PC-9 (cell line): ENCODE results near the gene CALN1. TPM values are rescaled to one million over a fixed set of nuclear protein-coding genes. Genes with fewer than 3 reads are reported as not detected.

Experiments used
- BruUV-seq: library from RNA; stranded (reverse); fragments of 400-500 nt; replicated peaks from 2 replicates; lab custom pipeline; 2021; lab: Mats Ljungman, UMichigan
- CTCF ChIA-PET: fragments of 300-600 bp; sonication (Branson Sonifier 250); formaldehyde crosslinking; loops from one replicate; lab custom pipeline; 2022; ENCODE audit warnings: antibody characterized with exemption; lab: Charles Lee
- POLR2A ChIA-PET: fragments of 300-600 bp; sonication (Branson Sonifier 250); formaldehyde crosslinking; loops from one replicate; lab custom pipeline; 2022; ENCODE audit warnings: antibody characterized with exemption; ENCODE audit not compliant: unreplicated experiment; lab: Charles Lee
- DNase-seq, 2 experiments: peaks; one replicate each; pipeline versions ENCODE4 v3.0.0 to v3.0.0-alpha.2; 2015 to 2022; ENCODE audit warnings: mixed read lengths in 1 of 2
- H2AFZ ChIP-seq: fragments of 200-600 bp; sonication (generic); 2 replicates; pipeline ENCODE4 v1.8.1; 2017; ENCODE audit warnings: antibody characterized with exemption
- H3F3A ChIP-seq: fragments of 200-600 bp; sonication (generic); 2 replicates; pipeline ENCODE4 v1.8.1; 2017; ENCODE audit warnings: antibody characterized with exemption, mild to moderate bottlenecking, low read depth; ENCODE audit not compliant: insufficient read depth
- H3K27ac ChIP-seq: fragments of 200-600 bp; sonication (generic); 2 replicates; pipeline ENCODE4 v1.6.1; 2016; ENCODE audit warnings: mixed run types
- H3K27me3 ChIP-seq: fragments of 200-600 bp; sonication (generic); 2 replicates; pipeline ENCODE4 v1.6.1; 2016; ENCODE audit warnings: low read depth, mixed run types; ENCODE audit not compliant: insufficient read depth
- H3K36me3 ChIP-seq: fragments of 200-600 bp; sonication (generic); 2 replicates; pipeline ENCODE4 v1.6.1; 2016; ENCODE audit warnings: low read depth, mixed run types
- H3K4me1 ChIP-seq: fragments of 200-600 bp; sonication (generic); replicated peaks from 2 replicates; pipeline ENCODE4 v1.6.1; 2016; ENCODE audit warnings: mixed run types; ENCODE audit not compliant: insufficient read depth
- H3K4me2 ChIP-seq: fragments of 200-600 bp; sonication (generic); 2 replicates; pipeline ENCODE4 v1.6.1; 2017; ENCODE audit warnings: mixed run types
- H3K4me3 ChIP-seq: fragments of 200-600 bp; sonication (generic); 2 replicates; pipeline ENCODE4 v1.6.1; 2016; ENCODE audit warnings: mixed run types
- H3K79me2 ChIP-seq: fragments of 200-600 bp; sonication (generic); 2 replicates; pipeline ENCODE4 v1.6.1; 2017; ENCODE audit warnings: low read depth, mixed run types
- H3K9me2 ChIP-seq: fragments of 200-600 bp; sonication (generic); 2 replicates; pipeline ENCODE4 v1.8.1; 2017; ENCODE audit warnings: mild to moderate bottlenecking; ENCODE audit not compliant: insufficient read depth
- H3K9me3 ChIP-seq: fragments of 200-600 bp; sonication (generic); 2 replicates; pipeline ENCODE4 v1.8.1; 2016; ENCODE audit warnings: low read depth; ENCODE audit not compliant: insufficient read depth
- H4K20me1 ChIP-seq: fragments of 200-600 bp; sonication (generic); 2 replicates; pipeline ENCODE4 v1.8.1; 2017; ENCODE audit not compliant: insufficient read depth
- CTCF ChIP-seq: fragments of 200-600 bp; sonication (generic); conservative IDR thresholded peaks from 2 replicates; pipeline ENCODE4 v1.6.1; 2017; ENCODE audit warnings: mixed run types, antibody characterized with exemption, mild to moderate bottlenecking, moderate library complexity
- EZH2 ChIP-seq: fragments of 200-600 bp; sonication (generic); IDR thresholded peaks from 2 replicates; pipeline ENCODE4 v1.8.0; 2017; ENCODE audit warnings: antibody characterized with exemption, low read depth
- intact Hi-C: fragments of 100-400 bp; cut with micrococcal nuclease; formaldehyde crosslinking; loops from one replicate; pipeline ENCODE4 v1.10.0; 2022; ENCODE audit not compliant: unreplicated experiment
- total RNA-seq: library from RNA; stranded (reverse); gene quantifications from 2 replicates; pipeline ENCODE4 v1.2.3, GENCODE V29; 2021

The CALN1 gene
- total RNA-seq, 1 experiment from 2014 or later: not detected

- no TSS peak for BruUV-seq
- Histone ChIP-seq H4K20me1 (no peaks in the 10 kb centered on the region; the same call in 1 of the 2 replicates), H3K4me2 (no peak overlapping the region), H2AFZ (no peak overlapping the region), H3K4me1 (no peaks in the 10 kb centered on the region), H3K4me3 (no peak overlapping the region), H3K9me2 (no peaks in the 10 kb centered on the region), H3K9me3 (no peaks in the 10 kb centered on the region; the same call in 1 of the 2 replicates), H3K36me3 (no peaks in the 10 kb centered on the region), H3F3A (no peaks in the 10 kb centered on the region), H3K27ac (no peak overlapping the region), H3K27me3 (peaks cover 59% of the 10 kb centered on the region), H3K79me2 (no peaks in the 10 kb centered on the region)
- TF ChIP-seq CTCF (no peak), EZH2 (no peak)
- no peak for DNase-seq
- ChIA-PET CTCF (no interaction called here), POLR2A (no interaction called here)
- intact Hi-C loops: no loop called here
Observed at GRCh38 chr7:72310301-72310700, 101.8 kb downstream of the CALN1 start.

- Histone ChIP-seq H3K9me3 (no peaks in the 10 kb centered on the region; the same call in 1 of the 2 replicates), H3K4me2 (no peak overlapping the region), H3K79me2 (no peaks in the 10 kb centered on the region), H3K27me3 (peaks cover 62% of the 10 kb centered on the region), H3K36me3 (no peaks in the 10 kb centered on the region), H3K4me3 (no peak overlapping the region), H3K9me2 (no peaks in the 10 kb centered on the region), H4K20me1 (no peaks in the 10 kb centered on the region; the same call in 1 of the 2 replicates), H2AFZ (no peak overlapping the region), H3F3A (no peaks in the 10 kb centered on the region), H3K4me1 (no peaks in the 10 kb centered on the region), H3K27ac (no peak overlapping the region)
- ChIA-PET POLR2A (no interaction called here), CTCF (no interaction called here)
- no peak for DNase-seq
- no TSS peak for BruUV-seq
- TF ChIP-seq CTCF (no peak), EZH2 (no peak)
- intact Hi-C loops: no loop called here
Observed at GRCh38 chr7:72309476-72309875, 102.7 kb downstream of the CALN1 start.

GRCh38 chr7:72308986-72309385 is 103.2 kb downstream of the CALN1 start:
- Histone ChIP-seq H4K20me1 (no peaks in the 10 kb centered on the region; the same call in 1 of the 2 replicates), H3K27ac (no peak overlapping the region), H3K9me2 (no peaks in the 10 kb centered on the region), H3K4me3 (no peak overlapping the region), H3K36me3 (no peaks in the 10 kb centered on the region), H3K4me2 (no peak overlapping the region), H3K4me1 (no peaks in the 10 kb centered on the region), H2AFZ (no peak overlapping the region), H3K9me3 (no peaks in the 10 kb centered on the region; the same call in 1 of the 2 replicates), H3K27me3 (peaks cover 65% of the 10 kb centered on the region), H3K79me2 (no peaks in the 10 kb centered on the region), H3F3A (no peaks in the 10 kb centered on the region)
- CTCF ChIA-PET: no interaction called here
- TF ChIP-seq EZH2 (no peak), CTCF (no peak)
- intact Hi-C loops: no loop called here
- BruUV-seq: no TSS peak
- POLR2A ChIA-PET: no interaction called here
- no peak for DNase-seq
